CD4-positive, alpha-beta memory T cell (primary cell): ENCODE measurements around the gene MDK. TPM values are rescaled to one million over a fixed set of nuclear protein-coding genes. Genes with fewer than 3 reads are reported as not detected.
A peak's percentile ranks its signal among the peaks of the same experiment; 100 is the strongest.

Experiments used
- CTCF ChIA-PET: fragments of 350-600 bp; sonication (Branson Sonifier 250); formaldehyde crosslinking; loops from one replicate; lab custom pipeline; 2021; ENCODE audit warnings: inconsistent platforms; ENCODE audit not compliant: partially characterized antibody; lab: Charles Lee
- POLR2A ChIA-PET: fragments of 350-600 bp; sonication (Branson Sonifier 250); formaldehyde crosslinking; loops from one replicate; lab custom pipeline; 2021; ENCODE audit not compliant: partially characterized antibody; lab: Charles Lee
- DNase-seq, 5 donors: peaks; one replicate each; pipeline versions ENCODE4 v3.0.0 to v3.0.0-alpha.2; 2020 to 2022; ENCODE audit warnings: mixed read lengths in 1 of 5
- H3K27ac ChIP-seq: one replicate; pipeline ENCODE4 v1.7.0; 2013; ENCODE audit warnings: low read depth, low read length
- H3K27me3 ChIP-seq: 2 replicates; pipeline ENCODE4 v1.7.0; 2013; ENCODE audit warnings: mild to moderate bottlenecking, low read length, moderate library complexity; ENCODE audit not compliant: insufficient read depth
- H3K36me3 ChIP-seq: 2 replicates; pipeline ENCODE4 v1.7.0; 2013; ENCODE audit warnings: mild to moderate bottlenecking, low read length, moderate library complexity; ENCODE audit not compliant: insufficient read depth
- H3K4me1 ChIP-seq: 2 replicates; pipeline ENCODE4 v1.7.0; 2013; ENCODE audit warnings: mild to moderate bottlenecking, low read length, moderate library complexity; ENCODE audit not compliant: insufficient read depth
- H3K4me3 ChIP-seq, 2 donors: one replicate each; pipeline ENCODE4 v1.7.0; 2013; ENCODE audit warnings: low read length in 2 of 2, mild to moderate bottlenecking in 1 of 2
- H3K9me3 ChIP-seq, 2 donors: one replicate each; pipeline ENCODE4 v1.7.0; 2013; ENCODE audit warnings: low read length in 2 of 2, control low read depth in 1 of 2; ENCODE audit not compliant: control insufficient read depth in 1 of 2
- H3K27ac Mint-ChIP-seq, 7 donors: one replicate each; pipeline ENCODE4 v1.8.0; 2020 to 2021; ENCODE audit warnings: mixed read lengths in 7 of 7, mild to moderate bottlenecking in 6 of 7, inconsistent platforms in 3 of 7, moderate library complexity in 3 of 7
- H3K27me3 Mint-ChIP-seq, 2 donors: one replicate each; pipeline ENCODE4 v1.8.0; 2020 to 2021; ENCODE audit warnings: mixed read lengths in 2 of 2
- H3K36me3 Mint-ChIP-seq, 2 donors: one replicate each; pipeline ENCODE4 v1.8.0; 2020 to 2021; ENCODE audit warnings: mixed read lengths in 2 of 2, inconsistent platforms in 1 of 2, mild to moderate bottlenecking in 1 of 2
- H3K4me1 Mint-ChIP-seq, 4 donors: one replicate each; pipeline ENCODE4 v1.8.0; 2020 to 2021; ENCODE audit warnings: mixed read lengths in 4 of 4, mild to moderate bottlenecking in 1 of 4
- H3K4me3 Mint-ChIP-seq, 8 donors: one replicate each; pipeline ENCODE4 v1.8.0; 2020 to 2021; ENCODE audit warnings: mixed read lengths in 8 of 8, mild to moderate bottlenecking in 7 of 8, moderate library complexity in 6 of 8, inconsistent platforms in 3 of 8
- H3K9me3 Mint-ChIP-seq, 8 donors: one replicate each; pipeline ENCODE4 v1.8.0; 2020 to 2021; ENCODE audit warnings: mixed read lengths in 8 of 8, mild to moderate bottlenecking in 5 of 8, inconsistent platforms in 3 of 8, moderate library complexity in 1 of 8
- intact Hi-C: fragments of 100-400 bp; cut with micrococcal nuclease; formaldehyde crosslinking; loops from one replicate; pipeline ENCODE4 v1.15.1; 2023
- polyA plus RNA-seq, 2 donors: library from polyadenylated mRNA; unstranded; fragments of 300-500 nt; fragmentation: Illumina TruSeq; gene quantifications; one replicate each; pipeline ENCODE4 v1.2.3, GENCODE V29; 2021
- total RNA-seq, 2 experiments: library from RNA; stranded (reverse); gene quantifications; one replicate each; pipeline ENCODE4 v1.2.3, GENCODE V29; 2021

The MDK gene
- total and polyA plus RNA-seq, 4 experiments from 2014 or later, result 4.7 to 5.6 TPM; not detected in 2

DNA sequence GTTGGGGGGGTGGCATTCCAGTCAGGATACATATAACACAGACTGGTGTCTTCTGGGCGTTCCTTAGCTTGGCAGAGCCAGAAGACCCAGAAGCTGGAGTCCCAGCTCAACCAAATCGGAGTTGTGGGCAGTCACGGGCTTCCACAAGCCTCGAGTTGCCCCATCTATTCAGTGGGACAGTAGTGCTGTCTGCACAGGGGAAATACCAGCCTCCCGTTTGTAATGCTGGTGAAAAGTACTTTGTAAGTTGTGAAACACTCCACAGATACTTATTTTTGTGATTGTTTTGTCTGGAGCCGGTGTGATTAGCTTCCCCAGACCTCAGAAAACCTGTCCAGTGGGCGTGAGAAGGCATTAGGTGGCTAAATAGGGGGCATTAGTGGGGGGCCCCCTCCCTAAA is 20.6 kb upstream of the MDK start:
- Mint-ChIP-seq H3K4me3 (peak overlapping the region; percentile 82 to 91 (median 86)), H3K36me3 (peaks cover 5 to 39% of the 10 kb centered on the region in 2 donors), H3K4me1 (peaks cover 38 to 89% (median 66%) of the 10 kb centered on the region in 4 donors), H3K27ac (peak overlapping the region; percentile 74 to 95 (median 92)), H3K27me3 (no peaks in the 10 kb centered on the region), H3K9me3 (no peaks in the 10 kb centered on the region)
- peak in 1 of 5 donors; percentile 37 for DNase-seq
- Histone ChIP-seq H3K4me3 (peak overlapping the region; percentile 68 to 69), H3K4me1 (peaks cover 87% of the 10 kb centered on the region), H3K27ac (peak overlapping the region; percentile 57), H3K27me3 (no peaks in the 10 kb centered on the region), H3K9me3 (no peaks in the 10 kb centered on the region), H3K36me3 (peaks cover 20% of the 10 kb centered on the region)
- ChIA-PET POLR2A (interaction anchor here (0.7 to 19.9 kb wide), 9 partner anchors 10 to 65 kb away, joined by 3 to 334 read pairs (median 5); partner anchors contain the start of gene DGKZ), CTCF (interaction anchor here (0.9 to 15.2 kb wide), 6 partner anchors 9 to 51 kb away, joined by 3 to 469 read pairs (median 4); partner anchors contain the start of gene DGKZ)
- intact Hi-C loops, result loop anchor here (1.0 kb wide), 1 partner anchor 9 kb away; no protein-coding TSS in a partner anchor

DNA sequence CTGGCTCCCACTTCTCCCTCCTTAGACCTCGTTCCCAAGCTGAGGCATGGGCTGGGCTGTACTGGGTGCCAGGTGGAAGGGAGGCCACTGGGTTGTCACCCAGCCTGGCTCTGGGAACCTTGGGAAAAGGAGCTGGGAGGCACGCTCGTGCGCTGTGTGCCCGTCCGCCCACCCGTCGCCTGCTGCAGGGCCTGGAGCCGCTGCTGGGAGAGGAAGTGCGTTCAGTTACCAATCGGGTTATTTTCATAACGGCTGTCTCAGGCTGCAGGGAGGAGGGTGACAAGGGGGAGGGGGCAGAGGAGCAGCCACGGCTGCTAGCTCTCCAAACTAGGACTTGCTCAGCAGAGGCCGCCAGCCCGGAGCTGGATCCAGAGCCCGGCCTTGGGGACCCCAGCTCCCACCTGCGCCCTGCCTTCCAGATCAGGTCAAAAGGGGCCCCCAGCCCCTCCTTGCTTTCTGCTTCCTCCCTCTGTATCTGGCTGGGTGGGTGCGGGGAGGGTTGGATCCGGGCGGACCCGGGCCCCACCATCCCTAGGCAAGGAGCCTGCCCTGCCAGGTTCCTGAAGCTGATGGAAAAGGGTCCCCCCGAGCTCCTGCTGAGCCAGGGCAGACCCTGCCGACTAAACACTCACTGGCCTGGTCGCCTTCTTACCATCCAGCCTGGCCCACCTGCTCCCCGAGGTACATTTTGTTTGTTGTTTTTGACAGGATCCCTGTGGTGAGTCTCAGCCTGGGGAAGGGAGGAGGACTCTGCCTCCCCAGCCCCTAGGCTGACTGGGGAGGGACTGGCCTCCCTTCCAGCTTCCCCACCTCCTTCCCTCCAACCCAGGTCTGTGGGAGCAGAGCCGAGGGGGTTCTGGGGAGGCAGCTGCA is 19.9 kb upstream of the MDK start:
- peaks cover 86% of the 10 kb centered on the region for H3K4me1 ChIP-seq
- H3K36me3 ChIP-seq, result peaks cover 13% of the 10 kb centered on the region
- ChIA-PET CTCF (interaction anchor here (0.9 to 15.2 kb wide), 5 partner anchors 11 to 122 kb away, joined by 4 to 469 read pairs (median 4); partner anchors contain the start of gene DGKZ), POLR2A (interaction anchor here (0.7 to 19.9 kb wide), 7 partner anchors 11 to 66 kb away, joined by 3 to 334 read pairs (median 6); partner anchors contain the start of gene DGKZ)
- no peaks in the 10 kb centered on the region for H3K9me3 ChIP-seq
- peaks cover under 1 to 33% of the 10 kb centered on the region in 2 donors for H3K36me3 Mint-ChIP-seq
- H3K27ac ChIP-seq, result peak overlapping the region; percentile 57
- peak overlapping the region; percentile 74 to 95 (median 92) for H3K27ac Mint-ChIP-seq
- peak; percentile 58 to 82 (median 63) for DNase-seq
- H3K4me3 ChIP-seq, result peak overlapping the region; percentile 68 to 69
- H3K9me3 Mint-ChIP-seq, result no peaks in the 10 kb centered on the region
- intact Hi-C loops, result loop anchor here (1.0 kb wide), 1 partner anchor 9 kb away; no protein-coding TSS in a partner anchor
- no peaks in the 10 kb centered on the region for H3K27me3 Mint-ChIP-seq
- no peaks in the 10 kb centered on the region for H3K27me3 ChIP-seq
- H3K4me1 Mint-ChIP-seq, result peaks cover 36 to 85% (median 62%) of the 10 kb centered on the region in 4 donors
- H3K4me3 Mint-ChIP-seq, result peak overlapping the region; percentile 82 to 91 (median 86)

DNA sequence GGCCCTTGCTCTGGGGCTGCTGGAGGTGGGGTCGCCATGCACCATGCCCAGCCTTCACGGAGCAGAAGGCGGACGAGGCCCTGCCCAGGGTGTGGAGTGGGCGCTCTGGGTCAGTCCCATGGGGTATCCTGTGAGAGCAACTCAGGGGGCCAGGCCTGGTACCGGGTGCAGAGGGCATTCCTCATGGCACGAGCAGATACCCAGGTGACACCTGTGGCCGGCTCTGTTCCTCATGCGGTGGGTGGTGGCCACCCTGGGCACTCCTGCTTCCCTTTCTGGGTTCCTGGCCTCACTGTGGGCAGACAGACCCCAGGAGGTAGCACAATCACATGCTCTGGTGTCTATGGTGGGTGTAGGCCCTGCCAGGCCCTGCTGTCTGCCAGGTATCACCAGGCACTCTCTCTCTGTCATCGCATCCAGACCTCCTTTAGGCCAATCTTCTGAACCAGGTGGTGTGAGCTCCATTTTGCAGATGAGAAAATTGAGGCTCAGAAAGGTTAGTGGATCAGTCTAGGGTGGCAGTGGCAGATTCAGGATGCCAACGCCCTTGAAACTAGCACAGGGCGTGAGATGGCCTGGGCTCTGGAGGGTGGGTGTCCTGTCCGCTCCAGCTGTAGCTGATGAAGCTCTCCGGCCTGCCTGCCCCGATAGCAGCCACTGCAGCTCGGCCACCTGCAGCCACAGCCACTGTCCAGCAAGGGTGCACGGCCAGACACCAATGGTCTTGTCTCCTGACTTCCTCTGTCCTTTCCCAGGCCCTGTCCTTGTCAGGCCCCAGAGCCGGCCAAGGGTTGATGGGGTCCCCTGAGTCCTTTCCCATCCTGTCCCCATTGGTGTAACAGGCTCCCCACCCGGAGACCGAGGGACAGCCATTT is 19.1 kb upstream of the MDK start:
- peak overlapping the region; percentile 57 for H3K27ac ChIP-seq
- ChIA-PET CTCF (interaction anchor here (0.9 to 15.2 kb wide), 2 partner anchors 12 to 123 kb away, joined by 4 to 469 read pairs; partner anchors contain the start of gene DGKZ), POLR2A (interaction anchor here (2.0 to 19.9 kb wide), 3 partner anchors 12 to 30 kb away, joined by 8 to 334 read pairs (median 9); partner anchors contain the start of gene DGKZ)
- H3K4me3 ChIP-seq, result no peak overlapping the region
- peaks cover 0 to 29% of the 10 kb centered on the region in 2 donors for H3K36me3 Mint-ChIP-seq
- peak in 1 of 5 donors; percentile 21 for DNase-seq
- no peaks in the 10 kb centered on the region for H3K9me3 ChIP-seq
- H3K27me3 Mint-ChIP-seq, result no peaks in the 10 kb centered on the region
- no peaks in the 10 kb centered on the region for H3K9me3 Mint-ChIP-seq
- peak overlapping the region in 7 of 8 donors; percentile 40 to 85 (median 57) for H3K4me3 Mint-ChIP-seq
- no peaks in the 10 kb centered on the region for H3K27me3 ChIP-seq
- H3K36me3 ChIP-seq, result peaks cover 16% of the 10 kb centered on the region
- peak overlapping the region; percentile 48 to 91 (median 70) for H3K27ac Mint-ChIP-seq
- H3K4me1 Mint-ChIP-seq, result peaks cover 30 to 82% (median 58%) of the 10 kb centered on the region in 4 donors
- H3K4me1 ChIP-seq, result peaks cover 86% of the 10 kb centered on the region
- intact Hi-C loops, result no loop called here

DNA sequence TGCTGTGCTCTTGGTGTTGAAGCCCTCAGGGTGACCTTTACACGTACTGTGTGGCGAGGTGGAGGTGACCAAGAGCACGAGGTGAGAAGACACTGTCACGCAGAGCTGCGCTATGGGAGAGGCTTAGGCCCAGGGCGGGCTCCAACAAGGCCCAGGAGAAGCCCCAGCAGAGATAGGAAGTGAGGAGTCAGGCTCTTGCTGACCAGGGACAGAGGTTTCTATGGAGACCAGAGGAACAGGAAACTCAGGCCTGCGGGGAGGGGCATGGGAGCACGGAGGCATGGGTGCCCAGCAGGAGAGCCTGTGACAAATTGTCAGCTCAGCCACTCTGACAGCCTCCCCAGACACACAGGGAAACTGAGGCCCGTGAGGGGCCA is 18.4 kb upstream of the MDK start:
- Histone ChIP-seq H3K27ac (peak overlapping the region; percentile 57), H3K27me3 (no peaks in the 10 kb centered on the region), H3K4me1 (peaks cover 84% of the 10 kb centered on the region), H3K9me3 (no peaks in the 10 kb centered on the region), H3K4me3 (no peak overlapping the region), H3K36me3 (peaks cover 19% of the 10 kb centered on the region)
- Mint-ChIP-seq H3K36me3 (peaks cover 0 to 29% of the 10 kb centered on the region in 2 donors), H3K27me3 (no peaks in the 10 kb centered on the region), H3K4me3 (peak overlapping the region in 5 of 8 donors; percentile 17 to 62 (median 57)), H3K27ac (peak overlapping the region; percentile 25 to 88 (median 68)), H3K9me3 (no peaks in the 10 kb centered on the region), H3K4me1 (peaks cover 29 to 81% (median 55%) of the 10 kb centered on the region in 4 donors)
- ChIA-PET POLR2A (interaction anchor here (2.0 to 19.9 kb wide), 3 partner anchors 12 to 30 kb away, joined by 8 to 334 read pairs (median 9); partner anchors contain the start of gene DGKZ), CTCF (interaction anchor here (15.2 kb wide), 1 partner anchor 13 kb away, joined by 469 read pairs; the partner anchor contains the start of gene DGKZ)
- intact Hi-C loops, result no loop called here
- peak in 1 of 5 donors; percentile 19 for DNase-seq

DNA sequence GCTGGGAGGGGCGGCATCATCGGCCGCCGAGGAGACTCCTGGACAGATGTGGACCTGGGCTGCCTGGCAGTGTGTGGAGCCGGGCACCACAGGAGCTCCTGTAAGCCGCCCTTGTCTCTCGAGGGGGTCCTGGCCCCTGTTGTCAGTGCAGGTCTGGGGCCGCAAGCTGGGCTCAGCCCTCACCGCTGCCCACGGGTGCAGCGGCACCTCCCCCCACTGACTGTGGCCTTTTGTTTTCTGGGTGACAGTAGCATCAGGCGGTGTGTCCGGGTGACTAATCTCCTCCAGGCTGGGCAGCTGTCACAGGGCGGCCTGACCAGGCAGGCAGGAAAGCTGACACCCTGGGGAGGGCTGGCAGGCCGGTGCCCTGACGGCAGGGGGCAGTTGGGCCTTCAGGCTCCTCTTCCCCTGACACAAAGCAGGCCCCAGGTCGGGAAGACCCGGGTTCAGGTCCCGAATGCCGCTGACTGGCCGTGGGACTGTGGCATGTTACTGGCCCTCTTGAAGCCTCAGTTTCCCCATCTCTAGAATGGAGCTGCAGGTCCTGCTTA is 17.9 kb upstream of the MDK start:
- H3K4me3 Mint-ChIP-seq, result peak overlapping the region in 1 of 8 donors; percentile 21
- H3K36me3 ChIP-seq, result peaks cover 24% of the 10 kb centered on the region
- peaks cover 27 to 82% (median 55%) of the 10 kb centered on the region in 4 donors for H3K4me1 Mint-ChIP-seq
- intact Hi-C loops, result no loop called here
- H3K27me3 Mint-ChIP-seq, result no peaks in the 10 kb centered on the region
- ChIA-PET CTCF (interaction anchor here (15.2 kb wide), 1 partner anchor 13 kb away, joined by 469 read pairs; the partner anchor contains the start of gene DGKZ), POLR2A (interaction anchor here (19.9 kb wide), 1 partner anchor 13 kb away, joined by 334 read pairs; the partner anchor contains the start of gene DGKZ)
- no peaks in the 10 kb centered on the region for H3K9me3 Mint-ChIP-seq
- H3K27me3 ChIP-seq, result no peaks in the 10 kb centered on the region
- H3K36me3 Mint-ChIP-seq, result peaks cover 3 to 32% of the 10 kb centered on the region in 2 donors
- DNase-seq, result peak in 1 of 5 donors; percentile 34
- peak overlapping the region in 2 of 7 donors; percentile 25 to 68 for H3K27ac Mint-ChIP-seq
- H3K4me3 ChIP-seq, result no peak overlapping the region
- peaks cover 82% of the 10 kb centered on the region for H3K4me1 ChIP-seq
- no peak overlapping the region for H3K27ac ChIP-seq
- H3K9me3 ChIP-seq, result no peaks in the 10 kb centered on the region

DNA sequence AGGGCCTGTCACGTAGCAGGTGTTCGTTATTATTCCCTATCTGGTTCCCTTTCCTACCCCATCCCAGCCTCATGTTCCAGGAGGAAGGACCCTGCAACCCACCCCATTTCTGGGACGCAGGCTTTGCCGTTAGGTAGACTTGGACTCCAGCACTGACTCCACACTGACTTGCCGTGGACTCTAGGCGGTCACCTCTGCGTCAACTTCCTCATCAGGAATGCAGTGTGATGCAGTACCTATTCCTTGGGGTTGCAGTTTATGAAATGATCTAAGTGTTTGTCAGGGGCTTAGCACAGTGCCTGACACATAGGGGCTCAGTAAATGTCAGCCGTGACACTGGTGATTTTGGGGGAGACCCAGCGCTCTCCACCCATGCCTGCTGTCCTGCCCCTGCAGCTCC is 17.4 kb upstream of the MDK start:
- H3K4me1 Mint-ChIP-seq, result peaks cover 27 to 81% (median 54%) of the 10 kb centered on the region in 4 donors
- CTCF ChIA-PET, result interaction anchor here (15.2 kb wide), 1 partner anchor 14 kb away, joined by 469 read pairs; the partner anchor contains the start of gene DGKZ
- DNase-seq, result peak in 1 of 5 donors; percentile 3
- Histone ChIP-seq H3K27ac (no peak overlapping the region), H3K36me3 (peaks cover 29% of the 10 kb centered on the region), H3K9me3 (no peaks in the 10 kb centered on the region), H3K4me1 (peaks cover 82% of the 10 kb centered on the region), H3K27me3 (no peaks in the 10 kb centered on the region), H3K4me3 (no peak overlapping the region)
- no peaks in the 10 kb centered on the region for H3K27me3 Mint-ChIP-seq
- H3K4me3 Mint-ChIP-seq, result peak overlapping the region in 4 of 8 donors; percentile 4 to 46 (median 20)
- POLR2A ChIA-PET, result interaction anchor here (19.9 kb wide), 1 partner anchor 13 kb away, joined by 334 read pairs; the partner anchor contains the start of gene DGKZ
- H3K36me3 Mint-ChIP-seq, result peaks cover 5 to 35% of the 10 kb centered on the region in 2 donors
- peak overlapping the region in 6 of 7 donors; percentile 36 to 69 (median 50) for H3K27ac Mint-ChIP-seq
- no peaks in the 10 kb centered on the region for H3K9me3 Mint-ChIP-seq
- intact Hi-C loops, result no loop called here
